ENCODE measurements around the gene RHOT1.

DNA sequence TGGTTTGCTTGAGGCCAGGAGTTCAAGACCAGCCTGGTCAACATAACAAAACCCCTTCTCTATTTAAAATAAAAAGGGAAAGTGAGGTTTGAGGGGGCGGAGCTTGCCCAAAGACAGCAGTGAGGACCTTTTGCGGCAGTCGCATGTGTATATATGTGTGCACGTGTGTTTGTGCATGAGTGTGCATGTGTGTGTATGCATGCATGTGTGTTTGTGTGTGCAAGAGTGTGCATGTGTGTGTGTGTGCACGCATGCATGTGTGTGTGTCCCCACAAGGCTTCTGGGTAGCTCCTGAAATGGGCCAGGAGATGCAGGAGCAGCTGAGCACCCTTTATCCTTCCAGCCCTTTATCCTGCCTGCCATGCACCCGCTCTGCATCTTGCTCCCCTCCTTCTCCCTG is 132.3 kb downstream of the RHOT1 start:
- no peak for TF ChIP-seq POLR2A (IDR thresholded peaks at IDR 0.05)
- TF ChIP-seq, protein P1, sequence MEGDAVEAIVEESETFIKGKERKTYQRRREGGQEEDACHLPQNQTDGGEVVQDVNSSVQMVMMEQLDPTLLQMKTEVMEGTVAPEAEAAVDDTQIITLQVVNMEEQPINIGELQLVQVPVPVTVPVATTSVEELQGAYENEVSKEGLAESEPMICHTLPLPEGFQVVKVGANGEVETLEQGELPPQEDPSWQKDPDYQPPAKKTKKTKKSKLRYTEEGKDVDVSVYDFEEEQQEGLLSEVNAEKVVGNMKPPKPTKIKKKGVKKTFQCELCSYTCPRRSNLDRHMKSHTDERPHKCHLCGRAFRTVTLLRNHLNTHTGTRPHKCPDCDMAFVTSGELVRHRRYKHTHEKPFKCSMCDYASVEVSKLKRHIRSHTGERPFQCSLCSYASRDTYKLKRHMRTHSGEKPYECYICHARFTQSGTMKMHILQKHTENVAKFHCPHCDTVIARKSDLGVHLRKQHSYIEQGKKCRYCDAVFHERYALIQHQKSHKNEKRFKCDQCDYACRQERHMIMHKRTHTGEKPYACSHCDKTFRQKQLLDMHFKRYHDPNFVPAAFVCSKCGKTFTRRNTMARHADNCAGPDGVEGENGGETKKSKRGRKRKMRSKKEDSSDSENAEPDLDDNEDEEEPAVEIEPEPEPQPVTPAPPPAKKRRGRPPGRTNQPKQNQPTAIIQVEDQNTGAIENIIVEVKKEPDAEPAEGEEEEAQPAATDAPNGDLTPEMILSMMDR (IDR thresholded peaks at IDR 0.05 in 8 of 11, conservative IDR thresholded peaks at IDR 0.05 in 3 of 11), result no peak
